HepG2 (cell line): ENCODE results near the gene SLC38A3. TPM values are rescaled to one million over a fixed set of nuclear protein-coding genes. Genes with fewer than 3 reads are reported as not detected.

Source experiments
- ARHGAP35 ChIP-seq: sonication (generic); formaldehyde crosslinking; IDR thresholded peaks from 2 replicates; pipeline ENCODE4 v1.9.0; 2022; ENCODE audit warnings: mild to moderate bottlenecking, inconsistent platforms, moderate library complexity, missing genetic modification reagents, borderline replicate concordance
- FOXM1 ChIP-seq: sonication (generic); formaldehyde crosslinking; IDR thresholded peaks from 2 replicates; pipeline ENCODE4 v1.5.0; 2020; ENCODE audit warnings: missing genetic modification reagents
- HCFC1 ChIP-seq: fragments of 150-350 bp; IDR thresholded peaks from 2 replicates; pipeline ENCODE4 v1.6.1; 2014; ENCODE audit warnings: low read depth, low read length
- HNF4A ChIP-seq: sonication (generic); formaldehyde crosslinking; IDR thresholded peaks from 2 replicates; pipeline ENCODE4 v1.4.0; 2020; ENCODE audit warnings: missing genetic modification reagents
- NCOA5 ChIP-seq: sonication (generic); formaldehyde crosslinking; IDR thresholded peaks from 2 replicates; pipeline ENCODE4 v1.4.0; 2020; ENCODE audit warnings: missing genetic modification reagents
- PAX8 ChIP-seq: sonication (generic); formaldehyde crosslinking; IDR thresholded peaks from 2 replicates; pipeline ENCODE4 v1.8.0; 2022; ENCODE audit warnings: mild to moderate bottlenecking, missing genetic modification reagents, borderline replicate concordance
- SALL2 ChIP-seq: sonication (generic); formaldehyde crosslinking; IDR thresholded peaks from 2 replicates; pipeline ENCODE4 v1.8.1; 2023; ENCODE audit warnings: mild to moderate bottlenecking, missing genetic modification reagents, inconsistent platforms
- TCF7L2 ChIP-seq: IDR thresholded peaks from 2 replicates; pipeline ENCODE4 v1.6.1; 2011; ENCODE audit warnings: mild to moderate bottlenecking, low read depth, low read length, moderate library complexity
- ZNF143 ChIP-seq: sonication (generic); formaldehyde crosslinking; IDR thresholded peaks from 2 replicates; pipeline ENCODE4 v1.4.0; 2020; ENCODE audit warnings: missing genetic modification reagents
- ZNF256 ChIP-seq: sonication (generic); formaldehyde crosslinking; conservative IDR thresholded peaks from 2 replicates; pipeline ENCODE4 v1.4.0; 2020; ENCODE audit warnings: missing genetic modification reagents
- ZNF33A ChIP-seq: sonication (generic); formaldehyde crosslinking; IDR thresholded peaks from 2 replicates; pipeline ENCODE4 v1.5.1; 2020; ENCODE audit warnings: missing genetic modification reagents, mild to moderate bottlenecking, moderate library complexity, borderline replicate concordance
- ZNF446 ChIP-seq: sonication (generic); formaldehyde crosslinking; IDR thresholded peaks from 2 replicates; pipeline ENCODE4 v1.5.0; 2020; ENCODE audit warnings: mild to moderate bottlenecking, missing genetic modification reagents
- ZNF713 ChIP-seq: sonication (generic); formaldehyde crosslinking; IDR thresholded peaks from 2 replicates; pipeline ENCODE4 v1.4.0; 2020; ENCODE audit warnings: mild to moderate bottlenecking, missing genetic modification reagents
- ZNF891 ChIP-seq: sonication (generic); formaldehyde crosslinking; IDR thresholded peaks from 2 replicates; pipeline ENCODE4 v1.5.0; 2020; ENCODE audit warnings: mild to moderate bottlenecking, missing genetic modification reagents
- polyA plus RNA-seq, 8 experiments: library from polyadenylated mRNA; depleted of rRNA in 3 of 8; stranded (reverse) in 7 of 8; unstranded in 1 of 8; fragments of >200 nt; fragmentation: Illumina TruSeq in 4 of 8; extraction: Trizol in 4 of 8; gene quantifications; 2 replicates each; pipeline versions ENCODE4 v1.2.1 to v1.2.3, GENCODE V29; 2011 to 2016; ENCODE audit warnings: low read depth in 4 of 8, missing spikeins in 1 of 8, mixed read lengths in 1 of 8; ENCODE audit not compliant: insufficient read depth in 1 of 8
- total RNA-seq, 5 experiments: library from RNA; depleted of rRNA; stranded (reverse); fragments of >200 nt; fragmentation: Illumina TruSeq; extraction: Trizol; gene quantifications; 2 replicates each; pipeline ENCODE4 v1.2.3, GENCODE V29; 2016; ENCODE audit warnings: low read depth in 1 of 5
- TF ChIP-seq, protein P1 (sequence below): sonication (generic); formaldehyde crosslinking; IDR thresholded peaks from 2 replicates; pipeline ENCODE4 v1.5.1; 2020; ENCODE audit warnings: missing genetic modification reagents, mild to moderate bottlenecking, borderline replicate concordance
- TF ChIP-seq, protein P2 (sequence below): sonication (generic); formaldehyde crosslinking; IDR thresholded peaks from 2 replicates; pipeline ENCODE4 v1.8.1; 2023; ENCODE audit warnings: missing genetic modification reagents, mild to moderate bottlenecking, borderline replicate concordance
- TF ChIP-seq, protein P3 (sequence below): sonication (generic); formaldehyde crosslinking; IDR thresholded peaks from 2 replicates; pipeline ENCODE4 v1.5.0; 2020; ENCODE audit warnings: missing genetic modification reagents
- TF ChIP-seq, protein P4 (sequence below): sonication (generic); formaldehyde crosslinking; IDR thresholded peaks from 2 replicates; pipeline ENCODE4 v1.8.0; 2022; ENCODE audit warnings: mild to moderate bottlenecking, missing genetic modification reagents, moderate library complexity
- TF ChIP-seq, protein P5 (sequence below): sonication (generic); formaldehyde crosslinking; IDR thresholded peaks from 2 replicates; pipeline ENCODE4; 2020; ENCODE audit warnings: missing genetic modification reagents, mild to moderate bottlenecking, borderline replicate concordance

SLC38A3 gene
- total and polyA plus RNA-seq, 2 of the 13 experiments (the other 11 are each of a cell fraction or from before 2014, with no cell fraction given), result 29.8 to 164 TPM

DNA sequence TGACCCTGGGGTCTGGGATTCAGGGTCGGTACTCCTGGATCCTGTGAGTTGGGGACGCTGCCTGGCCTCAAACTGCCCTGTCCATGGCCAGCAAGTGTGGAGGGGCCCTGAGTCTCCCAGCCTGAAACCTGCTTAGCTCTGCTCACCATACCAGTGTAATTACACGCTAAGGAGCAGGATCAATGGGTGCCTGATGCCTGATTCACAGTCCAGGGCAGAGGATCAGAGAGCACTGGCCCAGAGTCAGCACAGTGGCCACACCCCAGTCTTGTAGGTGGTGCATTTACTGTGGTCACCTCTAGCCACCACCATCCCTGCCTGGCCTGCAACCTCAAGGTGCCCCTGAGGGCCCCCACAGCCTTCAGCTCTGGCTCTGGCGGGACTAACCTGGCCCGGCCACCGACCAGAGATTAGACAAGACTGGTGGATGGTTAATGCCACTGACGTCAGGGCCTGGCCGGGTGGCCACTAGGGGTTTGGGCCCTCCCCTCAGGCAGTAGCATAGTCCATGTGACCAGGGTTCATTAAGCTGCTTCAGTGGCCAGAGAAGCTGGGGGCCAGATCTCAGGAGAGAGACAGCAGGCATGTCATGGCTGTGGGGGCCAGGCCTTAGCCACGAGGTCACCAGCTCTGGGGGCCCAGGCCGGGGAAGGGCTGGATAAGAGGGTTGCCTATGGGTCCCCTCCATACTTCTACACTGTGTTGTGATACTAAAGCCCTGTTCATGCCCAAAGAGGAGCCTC lies 3.3 kb upstream of the SLC38A3 start (continued):
- TF ChIP-seq PAX8 (CRISPR knock-in tag) (0 out of 2 replicates have a peak, but pooled peaks have one; percentile 52), ZNF891 (CRISPR knock-in tag) (no peak), ZNF446 (no peak), NCOA5 (CRISPR knock-in tag) (no peak), HNF4A (CRISPR knock-in tag) (peak; percentile 75; the same call in 1 of the 2 replicates), FOXM1 (CRISPR knock-in tag) (no peak), ARHGAP35 (CRISPR knock-in tag) (no peak), ZNF256 (CRISPR knock-in tag) (no peak), SALL2 (no peak), TCF7L2 (no peak), ZNF33A (no peak), HCFC1 (no peak), ZNF713 (0 out of 2 replicates have a peak, but pooled peaks have one; percentile 56), ZNF143 (no peak)
- TF ChIP-seq, protein P1, sequence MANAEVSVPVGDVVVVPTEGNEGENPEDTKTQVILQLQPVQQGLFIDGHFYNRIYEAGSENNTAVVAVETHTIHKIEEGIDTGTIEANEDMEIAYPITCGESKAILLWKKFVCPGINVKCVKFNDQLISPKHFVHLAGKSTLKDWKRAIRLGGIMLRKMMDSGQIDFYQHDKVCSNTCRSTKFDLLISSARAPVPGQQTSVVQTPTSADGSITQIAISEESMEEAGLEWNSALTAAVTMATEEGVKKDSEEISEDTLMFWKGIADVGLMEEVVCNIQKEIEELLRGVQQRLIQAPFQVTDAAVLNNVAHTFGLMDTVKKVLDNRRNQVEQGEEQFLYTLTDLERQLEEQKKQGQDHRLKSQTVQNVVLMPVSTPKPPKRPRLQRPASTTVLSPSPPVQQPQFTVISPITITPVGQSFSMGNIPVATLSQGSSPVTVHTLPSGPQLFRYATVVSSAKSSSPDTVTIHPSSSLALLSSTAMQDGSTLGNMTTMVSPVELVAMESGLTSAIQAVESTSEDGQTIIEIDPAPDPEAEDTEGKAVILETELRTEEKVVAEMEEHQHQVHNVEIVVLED, result peak; percentile 55; the same call in 1 of the 2 replicates
- TF ChIP-seq, protein P2, sequence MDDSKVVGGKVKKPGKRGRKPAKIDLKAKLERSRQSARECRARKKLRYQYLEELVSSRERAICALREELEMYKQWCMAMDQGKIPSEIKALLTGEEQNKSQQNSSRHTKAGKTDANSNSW (CRISPR knock-in tag), result no peak
- TF ChIP-seq, protein P3, sequence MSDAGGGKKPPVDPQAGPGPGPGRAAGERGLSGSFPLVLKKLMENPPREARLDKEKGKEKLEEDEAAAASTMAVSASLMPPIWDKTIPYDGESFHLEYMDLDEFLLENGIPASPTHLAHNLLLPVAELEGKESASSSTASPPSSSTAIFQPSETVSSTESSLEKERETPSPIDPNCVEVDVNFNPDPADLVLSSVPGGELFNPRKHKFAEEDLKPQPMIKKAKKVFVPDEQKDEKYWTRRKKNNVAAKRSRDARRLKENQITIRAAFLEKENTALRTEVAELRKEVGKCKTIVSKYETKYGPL (CRISPR knock-in tag), result no peak
- TF ChIP-seq, protein P4, sequence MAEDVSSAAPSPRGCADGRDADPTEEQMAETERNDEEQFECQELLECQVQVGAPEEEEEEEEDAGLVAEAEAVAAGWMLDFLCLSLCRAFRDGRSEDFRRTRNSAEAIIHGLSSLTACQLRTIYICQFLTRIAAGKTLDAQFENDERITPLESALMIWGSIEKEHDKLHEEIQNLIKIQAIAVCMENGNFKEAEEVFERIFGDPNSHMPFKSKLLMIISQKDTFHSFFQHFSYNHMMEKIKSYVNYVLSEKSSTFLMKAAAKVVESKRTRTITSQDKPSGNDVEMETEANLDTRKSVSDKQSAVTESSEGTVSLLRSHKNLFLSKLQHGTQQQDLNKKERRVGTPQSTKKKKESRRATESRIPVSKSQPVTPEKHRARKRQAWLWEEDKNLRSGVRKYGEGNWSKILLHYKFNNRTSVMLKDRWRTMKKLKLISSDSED (CRISPR knock-in tag), result no peak
- TF ChIP-seq, protein P5, sequence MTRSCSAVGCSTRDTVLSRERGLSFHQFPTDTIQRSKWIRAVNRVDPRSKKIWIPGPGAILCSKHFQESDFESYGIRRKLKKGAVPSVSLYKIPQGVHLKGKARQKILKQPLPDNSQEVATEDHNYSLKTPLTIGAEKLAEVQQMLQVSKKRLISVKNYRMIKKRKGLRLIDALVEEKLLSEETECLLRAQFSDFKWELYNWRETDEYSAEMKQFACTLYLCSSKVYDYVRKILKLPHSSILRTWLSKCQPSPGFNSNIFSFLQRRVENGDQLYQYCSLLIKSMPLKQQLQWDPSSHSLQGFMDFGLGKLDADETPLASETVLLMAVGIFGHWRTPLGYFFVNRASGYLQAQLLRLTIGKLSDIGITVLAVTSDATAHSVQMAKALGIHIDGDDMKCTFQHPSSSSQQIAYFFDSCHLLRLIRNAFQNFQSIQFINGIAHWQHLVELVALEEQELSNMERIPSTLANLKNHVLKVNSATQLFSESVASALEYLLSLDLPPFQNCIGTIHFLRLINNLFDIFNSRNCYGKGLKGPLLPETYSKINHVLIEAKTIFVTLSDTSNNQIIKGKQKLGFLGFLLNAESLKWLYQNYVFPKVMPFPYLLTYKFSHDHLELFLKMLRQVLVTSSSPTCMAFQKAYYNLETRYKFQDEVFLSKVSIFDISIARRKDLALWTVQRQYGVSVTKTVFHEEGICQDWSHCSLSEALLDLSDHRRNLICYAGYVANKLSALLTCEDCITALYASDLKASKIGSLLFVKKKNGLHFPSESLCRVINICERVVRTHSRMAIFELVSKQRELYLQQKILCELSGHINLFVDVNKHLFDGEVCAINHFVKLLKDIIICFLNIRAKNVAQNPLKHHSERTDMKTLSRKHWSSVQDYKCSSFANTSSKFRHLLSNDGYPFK (CRISPR knock-in tag), result peak; percentile 13; the same call in 1 of the 2 replicates
